NCI-H1436 (cell line): ENCODE results near the gene PTDSS2.

Experiments
- DNase-seq: peaks from one replicate; lab custom pipeline; 2025; lab: John Stamatoyannopoulos, UW

The PTDSS2 gene

GRCh38 chr11:490930-491260, 40.8 kb downstream of the PTDSS2 start:
- DNase-seq: no peak

GRCh38 chr11:491358-491757, 41.3 kb downstream of the PTDSS2 start:
- no peak for DNase-seq

- DNase-seq: no peak
These were observed 42.5 kb downstream of the PTDSS2 start for GRCh38 chr11:492427-493226.

GRCh38 chr11:494761-495536, 44.9 kb downstream of the PTDSS2 start:
- DNase-seq: no peak

GRCh38 chr11:495537-495931, 45.5 kb downstream of the PTDSS2 start:
- no peak for DNase-seq

GRCh38 chr11:496834-497564, 46.9 kb downstream of the PTDSS2 start:
- no peak for DNase-seq

GRCh38 chr11:497565-498296, 47.7 kb downstream of the PTDSS2 start:
- no peak for DNase-seq

- DNase-seq: no peak
These were observed 48.5 kb downstream of the PTDSS2 start for GRCh38 chr11:498297-499181.

- no peak for DNase-seq
These were observed 49.4 kb downstream of the PTDSS2 start for GRCh38 chr11:499201-500076.

GRCh38 chr11:501001-501682, 51.1 kb downstream of the PTDSS2 start:
- DNase-seq: no peak

GRCh38 chr11:501683-502287, 51.7 kb downstream of the PTDSS2 start:
- DNase-seq: no peak

- no peak for DNase-seq
These were observed 52.5 kb downstream of the PTDSS2 start for GRCh38 chr11:502288-503178.

- DNase-seq: no peak
These were observed 53.3 kb downstream of the PTDSS2 start for GRCh38 chr11:503179-503981.

GRCh38 chr11:504053-504993, 54.2 kb downstream of the PTDSS2 start:
- DNase-seq: no peak

GRCh38 chr11:504994-505344, 54.9 kb downstream of the PTDSS2 start:
- DNase-seq: no peak
